Muscle layer of colon (tissue), 2 donors: ENCODE measurements around the gene BLM.

ENCODE experiments used
- H3K27ac ChIP-seq: one replicate; pipeline ENCODE4 v1.7.0; 2013; ENCODE audit warnings: low read depth, mild to moderate bottlenecking, low read length, moderate library complexity
- H3K27me3 ChIP-seq, 2 donors: one replicate each; pipeline ENCODE4 v1.7.0; 2013; ENCODE audit warnings: low read length in 2 of 2, mild to moderate bottlenecking in 2 of 2; ENCODE audit not compliant: insufficient read depth in 2 of 2, control insufficient read depth in 1 of 2
- H3K36me3 ChIP-seq: one replicate; pipeline ENCODE4 v1.7.0; 2013; ENCODE audit warnings: mild to moderate bottlenecking, low read length; ENCODE audit not compliant: insufficient read depth
- H3K4me1 ChIP-seq: one replicate; pipeline ENCODE4 v1.7.0; 2013; ENCODE audit warnings: mild to moderate bottlenecking, low read length; ENCODE audit not compliant: insufficient read depth
- H3K4me3 ChIP-seq, 2 donors: one replicate each; pipeline ENCODE4 v1.7.0; 2013; ENCODE audit warnings: low read length in 2 of 2, low read depth in 1 of 2, mild to moderate bottlenecking in 1 of 2, moderate library complexity in 1 of 2
- H3K9ac ChIP-seq: one replicate; pipeline ENCODE4 v1.7.0; 2013; ENCODE audit warnings: low read length
- H3K9me3 ChIP-seq: one replicate; pipeline ENCODE4 v1.7.0; 2013; ENCODE audit warnings: mild to moderate bottlenecking, low read length
- donor health status: abdominal sarcoma.
- donor health status: Adenocarcinoma of cecum.

Gene BLM

DNA sequence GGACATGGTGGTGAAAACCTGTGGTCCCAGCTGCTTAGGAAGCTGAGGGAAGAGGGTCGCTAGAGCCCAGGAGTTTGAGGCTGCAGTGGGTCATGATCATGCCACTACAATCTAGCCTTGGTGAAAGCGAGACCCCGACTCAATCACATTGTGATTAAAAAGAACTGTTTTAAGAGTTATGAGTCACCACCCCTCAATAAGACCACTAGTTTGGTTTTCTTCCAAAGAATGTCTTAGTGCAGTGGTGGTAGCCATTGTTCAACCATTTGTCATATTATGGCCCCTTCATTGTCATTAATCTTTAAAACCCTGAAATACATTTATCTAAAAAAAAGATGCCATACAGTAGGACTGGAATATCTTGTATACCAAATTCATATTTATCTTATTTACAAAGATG is 48.8 kb downstream of the BLM start:
- Histone ChIP-seq H3K27ac (no peak overlapping the region), H3K36me3 (no peaks in the 10 kb centered on the region), H3K9ac (no peak overlapping the region), H3K4me3 (no peak overlapping the region), H3K9me3 (no peaks in the 10 kb centered on the region), H3K27me3 (no peaks in the 10 kb centered on the region), H3K4me1 (no peaks in the 10 kb centered on the region)

GRCh38 chr15:90769375-90769774 is 52.2 kb downstream of the BLM start:
- no peaks in the 10 kb centered on the region for H3K9me3 ChIP-seq
- no peaks in the 10 kb centered on the region for H3K4me1 ChIP-seq
- H3K36me3 ChIP-seq = no peaks in the 10 kb centered on the region
- H3K27ac ChIP-seq = no peak overlapping the region
- no peak overlapping the region for H3K9ac ChIP-seq
- H3K4me3 ChIP-seq = no peak overlapping the region
- no peaks in the 10 kb centered on the region for H3K27me3 ChIP-seq

- Histone ChIP-seq H3K27me3 (no peaks in the 10 kb centered on the region), H3K9me3 (no peaks in the 10 kb centered on the region), H3K9ac (no peak overlapping the region), H3K36me3 (no peaks in the 10 kb centered on the region), H3K4me1 (no peaks in the 10 kb centered on the region), H3K27ac (no peak overlapping the region), H3K4me3 (no peak overlapping the region)
Measured at GRCh38 chr15:90773485-90773884, 56.3 kb downstream of the BLM start.

- Histone ChIP-seq H3K27me3 (no peaks in the 10 kb centered on the region), H3K9me3 (no peaks in the 10 kb centered on the region), H3K4me1 (no peaks in the 10 kb centered on the region), H3K4me3 (no peak overlapping the region), H3K27ac (no peak overlapping the region), H3K36me3 (no peaks in the 10 kb centered on the region), H3K9ac (no peak overlapping the region)
Measured at GRCh38 chr15:90774731-90775514, 57.8 kb downstream of the BLM start.

GRCh38 chr15:90780916-90781315 is 63.8 kb downstream of the BLM start:
- H3K36me3 ChIP-seq = no peaks in the 10 kb centered on the region
- no peak overlapping the region for H3K4me3 ChIP-seq
- H3K9me3 ChIP-seq = no peaks in the 10 kb centered on the region
- no peaks in the 10 kb centered on the region for H3K4me1 ChIP-seq
- no peaks in the 10 kb centered on the region for H3K27me3 ChIP-seq
- no peak overlapping the region for H3K27ac ChIP-seq
- no peak overlapping the region for H3K9ac ChIP-seq

DNA sequence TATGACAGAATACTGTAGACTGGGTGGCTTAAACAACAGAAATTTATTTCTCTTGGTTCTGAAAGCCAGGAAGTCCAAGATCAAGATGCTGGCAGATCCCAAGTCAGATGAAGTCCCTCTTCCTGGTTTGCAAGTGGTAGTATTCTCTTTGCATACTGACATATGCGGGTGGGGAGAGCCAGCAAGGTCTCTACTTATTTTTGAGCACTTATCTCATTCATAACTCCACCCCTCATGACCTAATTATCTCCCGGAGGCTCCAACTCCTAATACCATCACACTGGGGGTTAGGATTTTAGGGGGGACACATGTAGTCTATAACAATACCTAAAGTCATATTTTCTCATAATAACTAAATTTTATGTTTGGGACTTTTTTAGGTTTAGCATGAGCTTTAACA is 65.3 kb downstream of the BLM start:
- Histone ChIP-seq H3K9me3 (no peaks in the 10 kb centered on the region), H3K4me1 (no peaks in the 10 kb centered on the region), H3K36me3 (no peaks in the 10 kb centered on the region), H3K4me3 (no peak overlapping the region), H3K9ac (no peak overlapping the region), H3K27me3 (no peaks in the 10 kb centered on the region), H3K27ac (no peak overlapping the region)

DNA sequence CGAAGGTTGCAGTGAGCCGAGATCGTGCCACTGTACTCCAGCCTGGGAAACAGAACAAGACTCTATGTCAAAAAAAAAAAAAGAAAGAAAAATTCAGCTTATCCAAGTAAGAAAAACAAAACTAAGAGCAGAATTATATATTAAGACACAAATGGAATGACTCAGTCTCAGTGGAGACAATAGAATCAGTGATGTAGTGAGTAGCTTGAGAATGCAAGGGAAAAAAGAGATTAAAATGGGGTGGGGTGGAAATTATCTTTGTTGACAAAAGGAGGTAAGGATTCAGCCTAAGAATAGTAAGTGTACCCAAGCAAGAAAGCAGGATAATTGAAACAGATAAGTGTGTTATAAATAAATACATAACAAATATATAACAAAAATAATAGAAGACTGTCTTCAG is 70.7 kb downstream of the BLM start:
- Histone ChIP-seq H3K27me3 (no peaks in the 10 kb centered on the region), H3K4me1 (no peaks in the 10 kb centered on the region), H3K4me3 (no peak overlapping the region), H3K27ac (no peak overlapping the region), H3K9me3 (no peaks in the 10 kb centered on the region), H3K36me3 (no peaks in the 10 kb centered on the region), H3K9ac (no peak overlapping the region)

GRCh38 chr15:90789462-90789861 is 72.3 kb downstream of the BLM start:
- Histone ChIP-seq H3K4me3 (no peak overlapping the region), H3K27me3 (no peaks in the 10 kb centered on the region), H3K9ac (no peak overlapping the region), H3K36me3 (no peaks in the 10 kb centered on the region), H3K4me1 (no peaks in the 10 kb centered on the region), H3K27ac (no peak overlapping the region), H3K9me3 (no peaks in the 10 kb centered on the region)

- Histone ChIP-seq H3K9ac (no peak overlapping the region), H3K27me3 (no peaks in the 10 kb centered on the region), H3K4me1 (no peaks in the 10 kb centered on the region), H3K36me3 (no peaks in the 10 kb centered on the region), H3K9me3 (no peaks in the 10 kb centered on the region), H3K4me3 (no peak overlapping the region), H3K27ac (no peak overlapping the region)
Measured at GRCh38 chr15:90790057-90790456, 72.9 kb downstream of the BLM start.

DNA sequence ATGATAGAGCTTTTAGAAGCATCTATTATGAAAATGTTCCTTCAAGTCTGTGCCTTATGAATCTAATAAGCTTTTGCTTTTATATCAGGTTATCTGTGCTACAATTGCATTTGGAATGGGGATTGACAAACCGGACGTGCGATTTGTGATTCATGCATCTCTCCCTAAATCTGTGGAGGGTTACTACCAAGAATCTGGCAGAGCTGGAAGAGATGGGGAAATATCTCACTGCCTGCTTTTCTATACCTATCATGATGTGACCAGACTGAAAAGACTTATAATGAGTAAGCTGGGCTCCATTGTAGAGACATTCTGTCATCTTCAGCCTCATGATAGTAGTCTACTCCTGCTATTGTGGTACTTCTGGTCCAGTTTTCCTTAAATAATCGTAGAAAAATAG is 73.4 kb downstream of the BLM start:
- no peaks in the 10 kb centered on the region for H3K27me3 ChIP-seq
- no peaks in the 10 kb centered on the region for H3K4me1 ChIP-seq
- no peak overlapping the region for H3K4me3 ChIP-seq
- H3K36me3 ChIP-seq = no peaks in the 10 kb centered on the region
- no peak overlapping the region for H3K27ac ChIP-seq
- H3K9me3 ChIP-seq = no peaks in the 10 kb centered on the region
- no peak overlapping the region for H3K9ac ChIP-seq

- H3K36me3 ChIP-seq = no peaks in the 10 kb centered on the region
- H3K9ac ChIP-seq = no peak overlapping the region
- no peaks in the 10 kb centered on the region for H3K27me3 ChIP-seq
- no peaks in the 10 kb centered on the region for H3K9me3 ChIP-seq
- no peak overlapping the region for H3K4me3 ChIP-seq
- H3K4me1 ChIP-seq = no peaks in the 10 kb centered on the region
- no peak overlapping the region for H3K27ac ChIP-seq
Measured at GRCh38 chr15:90794538-90794937, 77.4 kb downstream of the BLM start.

DNA sequence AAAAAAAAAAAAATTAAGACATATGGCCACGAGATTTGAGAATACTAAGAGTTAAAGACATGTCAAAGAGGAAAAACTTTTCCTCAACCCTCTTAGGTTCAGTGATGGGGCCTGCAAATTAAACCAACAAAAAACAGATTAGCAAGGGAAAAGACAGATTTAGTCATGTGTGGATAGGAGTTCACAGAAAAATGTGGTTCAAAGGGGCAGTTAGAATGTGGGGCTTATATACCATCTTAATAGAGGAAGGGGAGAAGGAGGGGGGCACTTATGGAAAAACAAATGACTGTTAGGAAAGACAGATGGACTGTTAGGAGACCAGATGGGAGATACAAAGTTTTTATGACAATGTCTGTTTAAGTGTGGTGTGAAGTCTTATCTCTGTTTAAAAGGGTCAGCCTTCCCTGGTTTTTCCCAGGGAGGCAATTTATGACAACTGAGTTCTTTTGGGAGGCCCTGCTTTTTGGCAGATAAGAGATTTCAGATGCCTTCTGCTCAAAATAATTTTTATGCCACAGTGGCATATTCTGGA is 82.6 kb downstream of the BLM start:
- H3K9me3 ChIP-seq = no peaks in the 10 kb centered on the region
- H3K9ac ChIP-seq = no peak overlapping the region
- H3K36me3 ChIP-seq = no peaks in the 10 kb centered on the region
- H3K27me3 ChIP-seq = no peaks in the 10 kb centered on the region
- H3K4me3 ChIP-seq = no peak overlapping the region
- no peaks in the 10 kb centered on the region for H3K4me1 ChIP-seq
- no peak overlapping the region for H3K27ac ChIP-seq
